Anterior cingulate cortex (tissue), 58 donors: ENCODE measurements around the gene NUPR1.
"Not testable (repeated sequence)": the region's sequence is repeated elsewhere in the genome, so short reads cannot be mapped to it uniquely, and the experiment has no call there.

Source experiments
- DNase-seq, 58 donors: peaks; one replicate each; lab custom pipeline; 2025; lab: John Stamatoyannopoulos, UW

NUPR1 gene

DNA sequence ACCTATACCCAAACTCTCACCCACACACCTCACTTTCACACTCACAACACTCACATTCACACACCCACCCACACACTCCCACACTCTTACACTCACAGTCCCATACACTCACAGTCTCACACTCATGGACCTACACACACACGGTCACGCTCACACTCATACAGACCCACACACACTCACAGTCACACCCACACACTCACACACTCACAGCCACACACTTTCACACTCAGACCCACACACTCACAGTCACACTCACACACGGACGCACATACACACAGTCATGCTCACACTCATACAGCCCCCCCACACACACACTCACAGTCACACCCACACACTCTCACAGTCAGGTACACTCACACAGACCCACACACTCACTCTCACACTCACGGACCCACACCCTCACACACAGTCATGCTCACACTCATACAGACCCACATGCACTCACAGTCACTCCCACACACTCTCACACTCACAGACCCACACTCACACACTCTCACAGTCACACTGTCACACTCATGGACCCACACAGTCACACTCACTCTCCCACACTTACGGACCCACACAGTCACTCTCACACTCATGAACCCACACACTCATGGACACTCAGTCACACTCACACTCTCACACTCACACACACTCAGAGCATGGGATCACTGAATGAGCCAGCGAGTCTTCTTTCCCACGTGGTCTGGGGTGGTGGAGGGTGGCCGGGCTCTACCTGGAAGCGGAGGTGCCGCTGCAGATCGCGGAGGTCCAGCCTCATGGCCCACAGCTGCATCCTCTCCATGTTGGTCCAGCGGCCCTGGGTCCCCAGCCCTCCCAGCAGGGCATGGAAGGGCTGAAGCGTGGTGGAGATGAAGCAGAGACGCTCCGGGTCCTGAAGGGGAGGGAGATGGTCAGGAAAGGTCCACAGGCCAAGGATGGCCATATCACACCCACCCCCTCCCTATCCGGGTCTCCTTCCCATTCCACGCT is 37.2 kb downstream of the NUPR1 start:
- DNase-seq: no peak

DNA sequence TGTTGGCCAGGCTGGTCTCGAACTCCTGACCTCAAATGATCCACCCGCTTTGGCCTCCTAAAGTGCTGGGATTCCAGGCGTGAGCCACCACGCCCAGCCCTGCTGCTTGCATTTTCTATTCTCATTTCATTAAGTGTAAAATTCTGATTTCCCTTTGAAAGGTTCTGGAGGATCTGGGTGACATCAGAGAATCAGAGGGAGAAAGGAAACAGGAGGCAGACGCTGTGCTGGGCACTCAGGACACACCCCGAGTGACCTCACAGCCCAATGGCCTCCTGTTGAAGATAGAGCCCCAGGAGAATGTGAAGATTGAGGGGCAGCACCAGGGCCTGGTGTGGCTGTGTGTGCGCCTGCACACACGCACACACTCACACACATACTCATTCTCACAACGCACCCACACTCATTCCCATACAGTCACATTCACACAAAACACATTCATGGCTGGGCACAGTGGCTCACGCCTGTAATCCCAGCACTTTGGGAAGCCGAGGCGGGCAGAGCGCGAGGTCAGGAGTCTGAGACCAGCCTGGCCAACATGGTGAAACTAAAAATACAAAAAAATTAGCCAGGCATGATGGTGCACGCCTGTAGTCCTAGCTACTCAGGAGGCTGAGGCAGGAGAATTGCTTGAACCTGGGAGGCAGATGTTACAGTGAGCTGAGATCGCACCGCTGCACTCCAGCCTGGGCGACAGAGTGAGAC is 38.1 kb downstream of the NUPR1 start:
- DNase-seq: not testable (repeated sequence)

DNA sequence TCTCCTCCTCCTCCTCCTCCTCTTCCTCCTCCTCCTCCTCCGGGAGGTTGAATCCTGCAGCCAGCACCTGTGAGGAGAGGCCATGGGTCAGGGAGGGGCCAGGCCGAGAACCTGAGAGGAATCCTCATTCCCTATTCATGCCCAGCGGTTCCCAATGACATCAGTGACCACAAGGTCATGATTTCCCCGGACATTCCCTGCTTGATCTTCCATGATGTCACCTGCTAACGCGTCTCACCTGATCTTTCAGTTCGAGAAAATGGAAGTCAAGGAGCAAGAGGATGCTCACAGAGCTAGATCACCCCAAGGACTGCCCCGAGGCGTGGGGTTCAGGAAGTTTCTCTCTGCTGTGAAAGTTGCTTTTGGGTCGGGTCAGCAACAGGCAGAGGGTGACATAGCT is 38.9 kb downstream of the NUPR1 start:
- no peak for DNase-seq

DNA sequence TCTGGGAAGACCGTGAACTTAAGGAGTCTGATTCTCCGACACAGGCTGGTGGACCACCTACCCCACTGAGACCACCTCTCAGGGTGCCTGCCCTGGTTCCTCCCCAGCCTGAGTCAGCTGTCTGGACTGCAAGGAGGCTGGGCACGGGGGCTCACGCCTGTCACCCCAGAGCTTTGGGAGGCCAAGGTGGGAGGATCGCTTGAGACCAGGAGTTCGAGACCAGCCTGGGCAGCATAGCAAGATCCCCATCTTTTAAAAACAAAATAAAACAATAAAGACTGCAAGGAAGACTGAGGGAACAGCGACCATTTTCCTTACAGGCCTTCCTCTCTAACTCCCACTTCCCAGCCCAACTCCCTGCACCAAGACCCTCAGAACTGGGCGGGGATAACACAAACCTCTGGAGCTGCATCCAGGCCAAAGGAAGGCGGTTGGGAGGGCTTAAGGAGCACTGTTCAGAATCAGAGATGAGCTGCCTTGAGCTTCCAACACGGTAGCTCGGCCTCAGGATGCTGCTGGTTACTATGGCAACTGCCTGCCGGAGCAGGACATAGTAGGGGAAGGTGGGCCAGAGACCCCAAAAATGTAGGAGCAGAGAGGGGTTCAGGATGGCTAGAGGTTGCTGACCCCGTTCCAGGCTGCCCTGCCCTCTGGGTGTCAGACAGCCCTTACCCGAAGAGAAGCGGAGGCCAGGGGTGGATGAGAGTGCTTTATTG is 40.0 kb downstream of the NUPR1 start:
- no peak for DNase-seq

DNA sequence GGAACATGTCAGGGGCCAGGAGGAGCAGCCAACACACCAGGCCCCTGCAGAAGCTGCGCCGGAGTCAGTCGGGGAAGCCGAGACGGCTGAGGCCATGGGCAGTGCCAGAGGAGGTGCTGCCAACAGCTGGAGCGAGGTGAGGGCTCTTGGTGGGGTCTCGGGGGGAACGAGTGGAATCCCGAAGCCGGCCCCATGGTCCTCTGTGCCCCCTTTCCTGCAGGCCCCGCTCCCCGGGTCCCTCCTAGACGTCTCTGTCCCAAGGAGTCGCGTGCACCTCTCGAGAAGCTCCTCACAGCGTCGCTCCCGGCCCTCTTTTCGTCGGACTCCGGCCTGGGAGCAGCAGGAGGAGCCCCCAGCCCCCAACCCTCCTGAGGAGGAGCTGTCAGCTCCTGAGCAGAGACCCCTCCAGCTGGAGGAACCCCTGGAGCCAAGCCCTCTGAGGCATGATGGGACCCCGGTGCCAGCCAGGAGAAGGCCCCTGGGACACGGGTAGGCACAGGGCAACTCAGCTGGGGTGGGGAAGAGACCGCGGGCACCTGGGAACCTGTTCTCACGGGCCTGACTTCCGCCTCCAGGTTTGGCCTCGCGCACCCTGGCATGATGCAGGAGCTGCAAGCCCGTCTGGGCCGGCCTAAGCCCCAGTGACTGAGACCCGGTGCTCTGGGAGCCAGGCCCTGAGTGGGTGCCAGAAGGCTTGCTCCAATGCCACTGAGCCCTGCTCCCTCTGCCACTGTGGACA is 40.7 kb downstream of the NUPR1 start:
- DNase-seq: no peak

DNA sequence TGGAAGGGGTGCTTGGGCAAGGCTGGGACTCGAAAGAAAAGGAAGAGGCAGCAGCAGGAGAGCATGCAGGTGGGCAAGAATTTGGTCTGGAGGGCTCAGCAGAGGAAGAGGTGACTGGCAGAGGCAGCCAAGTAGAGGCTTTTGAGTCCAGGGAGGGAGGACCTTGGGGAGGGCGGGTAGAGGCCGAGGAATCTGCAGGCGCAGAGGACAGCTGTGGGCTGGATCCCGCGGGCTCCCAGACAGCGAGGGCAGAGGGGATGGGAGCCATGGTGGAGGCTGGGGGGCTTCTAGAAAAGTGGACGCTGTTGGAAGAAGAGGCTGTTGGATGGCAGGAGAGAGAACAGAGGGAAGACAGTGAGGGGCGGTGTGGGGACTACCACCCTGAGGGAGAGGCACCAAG is 41.4 kb downstream of the NUPR1 start:
- DNase-seq: no peak

DNA sequence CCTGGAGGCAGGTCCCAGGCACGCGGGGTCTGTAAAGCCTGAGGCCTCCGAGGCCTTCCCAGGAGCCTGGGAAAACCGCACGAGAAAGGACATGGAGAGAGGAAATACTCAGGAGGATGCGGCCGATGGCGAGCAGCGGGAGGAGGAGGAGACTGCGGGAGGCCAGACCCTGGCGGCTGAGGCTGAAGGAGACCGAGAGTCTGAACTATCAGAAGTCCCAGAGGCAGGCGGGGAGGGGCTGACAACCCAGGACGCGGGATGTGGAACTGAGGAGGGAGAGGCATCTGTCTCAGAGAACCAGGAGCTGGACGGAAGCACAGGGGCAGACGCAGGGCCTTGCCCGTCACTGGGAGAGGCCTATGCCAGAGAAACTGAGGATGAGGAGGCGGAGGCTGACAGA is 41.9 kb downstream of the NUPR1 start:
- no peak for DNase-seq

DNA sequence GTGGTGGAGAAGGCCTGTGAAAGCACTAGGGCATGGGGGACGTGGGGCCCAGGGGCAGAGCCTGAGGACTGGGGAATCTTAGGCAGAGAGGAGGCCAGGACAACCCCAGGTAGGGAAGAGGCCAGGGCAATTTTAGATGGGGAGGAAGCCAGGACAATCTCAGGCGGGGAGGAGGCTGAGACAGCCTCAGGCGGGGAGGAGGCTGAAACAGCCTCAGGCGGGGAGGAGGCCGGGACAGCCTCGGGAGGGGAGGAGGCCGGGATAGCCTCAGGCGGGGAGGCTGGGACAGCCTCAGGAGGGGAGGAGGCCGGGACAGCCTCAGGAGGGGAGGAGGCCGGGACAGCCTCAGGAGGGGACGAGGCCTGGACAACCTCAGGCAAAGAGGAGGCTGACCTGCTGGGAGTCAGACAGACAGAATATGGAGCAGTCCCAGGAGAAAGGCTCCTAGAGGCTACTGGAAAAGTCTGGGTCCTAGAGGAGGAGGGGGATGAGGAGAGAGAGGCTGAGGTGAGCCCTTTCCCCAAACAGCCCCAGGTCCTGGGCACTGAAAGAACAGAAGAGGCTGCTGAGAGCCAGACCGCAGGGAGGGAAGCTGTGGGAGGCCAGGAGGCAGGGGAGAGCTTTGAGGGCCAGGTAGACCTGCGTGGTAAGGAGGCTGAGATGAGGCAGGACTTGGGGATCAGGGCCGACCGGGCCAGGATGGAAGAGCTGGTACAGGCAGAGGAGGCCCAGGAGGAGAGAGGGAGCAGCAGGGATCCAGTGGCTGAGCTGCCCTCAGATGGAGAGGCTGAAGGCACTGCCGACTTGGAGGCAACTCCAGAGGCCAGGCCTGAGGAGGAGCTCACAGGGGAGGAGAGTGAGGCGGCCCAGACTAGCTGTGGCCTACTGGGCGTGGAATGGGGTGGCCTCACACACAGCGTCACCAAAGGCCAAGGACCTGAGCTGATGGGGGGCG is 42.7 kb downstream of the NUPR1 start:
- DNase-seq: no peak

DNA sequence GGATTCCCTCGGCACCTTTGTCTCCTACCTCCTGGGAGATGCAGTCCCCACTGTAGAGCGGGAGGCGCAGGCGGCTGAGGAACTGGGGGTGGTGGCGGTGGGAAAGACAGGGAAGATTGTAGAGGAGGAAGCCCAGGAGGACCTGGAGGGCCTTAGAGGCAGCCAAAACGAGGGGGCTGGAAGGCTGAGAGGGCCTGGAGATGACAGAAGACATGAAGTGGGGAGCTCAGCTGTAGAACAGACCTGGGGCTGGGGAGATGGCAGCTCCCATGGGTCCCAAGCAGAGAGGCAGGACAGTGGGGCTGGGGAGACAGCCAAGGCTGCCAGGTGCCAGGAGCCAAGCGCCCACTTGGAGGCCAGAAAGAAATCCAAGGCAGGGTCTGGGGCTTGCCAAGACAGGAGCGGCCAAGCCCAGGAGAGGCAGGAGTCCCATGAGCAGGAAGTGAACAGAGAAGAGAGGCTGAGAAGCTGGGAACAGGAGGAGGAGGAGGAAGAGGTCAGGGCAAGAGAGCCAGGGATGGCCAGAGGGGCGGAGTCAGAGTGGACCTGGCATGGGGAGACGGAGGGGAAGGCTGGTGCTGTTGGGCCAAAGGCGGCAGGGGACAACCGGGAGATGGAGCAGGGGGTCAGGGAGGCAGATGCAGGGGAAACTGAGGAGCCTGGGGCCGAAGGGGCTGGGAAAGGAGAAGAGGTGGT is 43.5 kb downstream of the NUPR1 start:
- DNase-seq: peak in 2 of 58 donors; percentile 3 to 11

DNA sequence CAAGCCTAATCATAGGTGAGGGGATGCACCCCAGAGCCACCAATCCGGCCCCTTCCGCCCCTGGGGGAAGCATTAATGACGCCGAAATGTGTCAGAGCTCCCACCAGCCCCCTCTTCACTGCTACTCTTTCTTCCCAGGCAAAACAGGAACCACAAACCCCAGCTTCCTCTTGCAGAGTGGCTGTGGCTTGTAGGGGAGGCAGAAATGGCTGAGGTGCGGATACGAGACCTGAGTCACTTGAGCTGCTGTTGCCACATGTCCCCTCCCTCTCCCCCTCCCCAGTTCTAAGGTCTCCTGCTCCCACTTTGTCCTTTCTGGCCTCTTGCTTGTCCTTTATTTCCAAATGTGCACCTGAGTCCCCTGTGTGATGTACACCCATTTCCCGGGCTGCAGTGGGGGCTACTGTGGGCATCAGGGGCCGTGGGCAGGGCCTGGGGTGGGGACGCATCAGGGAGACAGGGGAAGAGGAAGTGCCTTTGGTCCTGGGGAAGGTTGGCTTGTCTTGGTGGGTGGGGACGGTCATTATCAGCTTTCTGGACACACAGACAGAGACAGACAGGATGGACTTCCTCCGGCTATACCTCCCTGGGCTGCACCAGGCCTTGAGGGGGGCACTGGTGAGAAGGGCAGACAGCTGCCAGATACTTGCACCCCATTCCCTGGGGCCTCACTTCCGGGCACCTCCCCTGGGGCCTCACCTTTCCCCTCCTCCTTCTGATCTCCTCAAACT is 44.5 kb downstream of the NUPR1 start, which contains the start of gene APOBR:
APOBR (plus strand) TSS at position 523 of the 731 bp plus-strand sequence; CDS start at position 562, 39 bp downstream.
- peak in 16 of 58 donors; percentile 2 to 54 (median 12) for DNase-seq

DNA sequence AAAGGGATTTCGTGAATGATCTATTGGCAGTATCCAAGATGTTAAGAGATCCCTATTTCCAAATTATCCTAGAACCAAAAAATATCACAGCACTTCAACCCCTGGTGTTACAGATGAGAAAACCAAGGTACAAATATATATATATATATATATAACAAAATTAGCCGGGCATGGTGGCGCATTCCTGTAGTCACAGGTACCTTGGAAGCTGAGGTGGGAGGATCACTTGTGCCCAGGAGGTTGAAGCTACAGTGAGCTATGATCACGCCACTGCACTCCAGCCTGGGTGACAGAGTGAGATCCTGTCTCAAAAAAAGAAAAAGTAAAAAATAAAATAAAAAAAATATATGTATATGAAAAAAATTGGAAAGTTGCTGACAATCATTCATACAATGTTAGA is 46.3 kb downstream of the NUPR1 start:
- no peak for DNase-seq

DNA sequence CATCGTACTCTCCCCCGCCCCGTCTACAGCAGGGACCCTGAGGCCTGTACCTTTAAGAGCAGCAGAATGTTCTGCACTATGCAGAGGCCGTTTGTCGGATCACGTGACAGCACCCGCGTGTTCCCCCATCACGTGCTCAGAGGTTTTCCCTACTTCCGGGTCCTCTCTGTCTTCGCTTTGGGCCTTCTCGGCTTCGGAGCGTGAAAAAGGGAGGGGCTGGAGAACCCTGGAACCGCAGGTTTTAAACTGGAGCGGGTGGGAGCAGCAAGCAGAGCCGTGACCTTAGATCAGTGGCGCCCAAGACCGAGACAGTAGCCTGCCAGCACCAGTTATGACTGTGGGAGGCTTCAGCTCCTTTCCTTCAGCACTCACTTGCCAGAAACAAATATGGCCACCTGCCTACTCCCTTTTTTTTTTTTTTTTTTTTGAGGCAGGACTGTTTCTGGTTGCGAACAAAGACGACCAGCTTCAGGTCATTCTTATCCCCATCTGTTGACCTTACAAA is 46.8 kb downstream of the NUPR1 start, which contains the start of gene CLN3:
CLN3 (minus strand) TSS at position 105 of the 505 bp plus-strand sequence. CDS start 315 bp downstream, outside the sequence.
- peak; percentile 45 to 94 (median 90) for DNase-seq

DNA sequence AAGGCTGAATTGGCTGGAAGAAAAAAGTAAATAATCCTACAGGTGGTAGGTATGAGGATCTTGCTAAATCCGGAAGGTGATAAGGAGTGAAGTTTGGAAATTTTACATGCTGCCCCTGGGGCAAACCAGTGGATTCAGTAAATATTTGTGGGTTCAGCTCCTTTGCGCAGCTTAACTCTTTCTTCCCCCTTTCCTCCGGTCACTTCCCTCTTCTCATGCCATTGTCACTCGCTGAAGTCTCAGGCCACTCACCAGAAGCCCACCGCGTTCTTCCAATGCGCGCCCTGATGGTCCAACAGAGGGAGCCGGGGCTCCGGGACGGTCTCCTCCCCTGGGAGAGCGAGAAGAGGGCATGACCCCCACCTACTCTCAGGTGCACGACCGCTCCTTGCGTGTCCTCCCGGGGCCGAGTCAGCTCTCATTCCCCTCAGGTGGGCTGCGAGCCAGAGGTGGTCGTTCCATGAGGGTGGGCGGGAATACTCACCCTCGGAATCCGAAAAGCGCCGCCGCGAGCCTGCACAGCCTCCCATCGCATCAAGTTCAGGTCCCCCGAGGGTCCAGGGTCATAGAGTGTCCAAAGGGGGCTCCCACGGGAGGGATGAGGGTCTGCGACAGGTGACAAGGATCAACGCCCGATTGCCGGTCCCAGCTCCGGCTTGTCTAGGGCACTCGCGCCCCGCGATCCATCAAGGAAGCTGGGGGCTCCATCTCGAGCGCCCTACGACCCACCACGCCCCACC is 47.4 kb downstream of the NUPR1 start:
- DNase-seq: peak in 22 of 58 donors; percentile 11 to 68 (median 44)

DNA sequence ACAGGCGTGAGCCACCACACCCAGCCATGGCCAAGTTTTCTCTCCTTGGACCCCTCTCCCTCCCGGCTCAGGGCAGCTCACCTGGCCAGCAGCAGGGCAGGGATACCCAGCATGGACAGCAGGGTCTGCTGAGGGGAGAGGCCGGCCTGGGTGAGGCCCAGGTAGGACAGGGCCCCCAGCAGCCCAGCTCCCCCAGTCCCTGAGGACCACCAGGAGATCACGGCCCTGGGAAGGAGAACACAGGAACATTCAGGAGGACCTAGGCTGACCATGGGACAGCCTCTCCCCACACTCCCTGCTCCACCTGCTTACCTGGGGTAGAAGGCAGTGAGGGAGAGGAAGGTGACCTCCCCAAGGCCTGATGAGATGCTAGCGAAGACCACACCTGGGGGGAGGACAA is 52.5 kb downstream of the NUPR1 start:
- DNase-seq: no peak

DNA sequence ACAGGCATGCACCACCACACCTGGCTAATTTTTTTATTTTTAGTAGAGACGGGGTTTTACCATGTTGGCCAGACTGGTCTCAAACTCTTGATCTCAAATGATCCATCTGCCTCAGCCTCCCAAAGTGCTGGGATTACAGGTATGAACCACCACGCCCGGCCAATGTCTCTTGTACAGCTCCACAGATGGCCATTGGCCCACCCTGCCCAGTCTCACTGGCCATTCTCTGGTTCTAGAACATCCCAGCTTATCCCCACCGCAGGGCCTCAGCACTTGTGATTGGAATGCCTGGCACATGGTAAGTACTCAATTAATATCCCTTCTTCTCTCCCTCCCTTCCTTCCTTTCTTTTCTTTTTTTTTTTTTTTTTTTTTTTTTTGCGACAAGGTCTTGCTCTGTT is 55.4 kb downstream of the NUPR1 start:
- DNase-seq: not testable (repeated sequence)
